MCF 10A (cell line): ENCODE results near the gene KLHDC1. TPM values are rescaled to one million over a fixed set of nuclear protein-coding genes. Genes with fewer than 3 reads are reported as not detected.
"Not testable (repeated sequence)": the region's sequence is repeated elsewhere in the genome, so short reads cannot be mapped to it uniquely, and the experiment has no call there.

ENCODE experiments used
- BruUV-seq: library from RNA; stranded (reverse); fragments of 400-500 nt; replicated peaks from 2 replicates; lab custom pipeline; 2021; lab: Mats Ljungman, UMichigan
- CTCF ChIA-PET: fragments of 300-600 bp; sonication (Branson Sonifier 250); formaldehyde crosslinking; extraction: SDS; loops from one replicate; lab custom pipeline; 2021; ENCODE audit warnings: antibody characterized with exemption, inconsistent platforms; lab: Yijun Ruan, JAX
- POLR2A ChIA-PET: fragments of 300-600, 350-650 bp; sonication (Branson Sonifier 250); formaldehyde crosslinking; extraction: SDS; loops from one replicate; lab custom pipeline; 2020; ENCODE audit warnings: antibody characterized with exemption, inconsistent platforms; lab: Yijun Ruan, JAX
- DNase-seq: peaks from one replicate; pipeline ENCODE4 v3.0.0-alpha.2; 2018; ENCODE audit not compliant: unreplicated experiment
- H3K27ac Mint-ChIP-seq: one replicate; pipeline ENCODE4 v1.8.0; 2022; ENCODE audit warnings: mild to moderate bottlenecking, low read depth, mixed read lengths; ENCODE audit not compliant: unreplicated experiment
- H3K27me3 Mint-ChIP-seq: one replicate; pipeline ENCODE4 v1.8.0; 2022; ENCODE audit warnings: mixed read lengths; ENCODE audit not compliant: insufficient read depth, unreplicated experiment
- H3K36me3 Mint-ChIP-seq: one replicate; pipeline ENCODE4 v1.8.0; 2022; ENCODE audit warnings: mild to moderate bottlenecking, moderate library complexity, mixed read lengths; ENCODE audit not compliant: insufficient read depth, unreplicated experiment
- H3K4me1 Mint-ChIP-seq: one replicate; pipeline ENCODE4 v1.8.0; 2022; ENCODE audit warnings: mixed read lengths; ENCODE audit not compliant: insufficient read depth, unreplicated experiment
- H3K4me3 Mint-ChIP-seq: one replicate; pipeline ENCODE4 v1.8.0; 2022; ENCODE audit warnings: mild to moderate bottlenecking, moderate library complexity, mixed read lengths; ENCODE audit not compliant: unreplicated experiment
- H3K9me3 Mint-ChIP-seq: one replicate; pipeline ENCODE4 v1.8.0; 2022; ENCODE audit warnings: mixed read lengths; ENCODE audit not compliant: unreplicated experiment
- intact Hi-C: fragments of 100-400 bp; cut with micrococcal nuclease; formaldehyde crosslinking; loops from 2 replicates; pipeline ENCODE4 v1.14.1; 2022
- total RNA-seq: library from RNA; stranded (reverse); gene quantifications from 2 replicates; pipeline ENCODE4 v1.2.3, GENCODE V29; 2022
- TF ChIP-seq, protein P1 (sequence below): fragments of 200-600 bp; IDR thresholded peaks from one replicate; pipeline ENCODE4 v1.8.0; 2022; ENCODE audit warnings: antibody characterized with exemption, mild to moderate bottlenecking; ENCODE audit not compliant: unreplicated experiment

Gene KLHDC1
- total RNA-seq, 1 experiment from 2014 or later = 0.35 TPM

DNA sequence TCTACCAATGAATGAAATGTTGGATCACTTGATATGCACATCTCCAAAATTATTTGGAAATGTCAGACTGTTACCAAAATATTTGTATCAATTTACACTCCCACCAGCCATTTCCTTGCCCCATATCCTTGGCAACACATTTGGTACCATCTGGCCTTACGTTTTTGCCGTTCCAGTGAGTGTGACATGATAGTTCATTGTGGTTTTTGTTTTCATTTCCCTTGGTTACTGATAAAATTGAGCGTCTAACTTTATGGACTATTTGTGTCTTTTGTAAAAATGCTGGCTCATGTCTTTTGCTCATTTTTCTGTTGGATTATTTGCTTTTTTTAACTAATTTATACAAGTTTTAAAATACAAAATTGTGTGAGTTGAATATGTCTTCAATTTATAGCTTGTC, 11.0 kb downstream of the KLHDC1 start:
- Mint-ChIP-seq H3K4me1 (no peaks in the 10 kb centered on the region), H3K27me3 (no peaks in the 10 kb centered on the region), H3K9me3 (no peaks in the 10 kb centered on the region), H3K36me3 (no peaks in the 10 kb centered on the region), H3K4me3 (no peak overlapping the region), H3K27ac (no peak overlapping the region)
- TF ChIP-seq, protein P1, sequence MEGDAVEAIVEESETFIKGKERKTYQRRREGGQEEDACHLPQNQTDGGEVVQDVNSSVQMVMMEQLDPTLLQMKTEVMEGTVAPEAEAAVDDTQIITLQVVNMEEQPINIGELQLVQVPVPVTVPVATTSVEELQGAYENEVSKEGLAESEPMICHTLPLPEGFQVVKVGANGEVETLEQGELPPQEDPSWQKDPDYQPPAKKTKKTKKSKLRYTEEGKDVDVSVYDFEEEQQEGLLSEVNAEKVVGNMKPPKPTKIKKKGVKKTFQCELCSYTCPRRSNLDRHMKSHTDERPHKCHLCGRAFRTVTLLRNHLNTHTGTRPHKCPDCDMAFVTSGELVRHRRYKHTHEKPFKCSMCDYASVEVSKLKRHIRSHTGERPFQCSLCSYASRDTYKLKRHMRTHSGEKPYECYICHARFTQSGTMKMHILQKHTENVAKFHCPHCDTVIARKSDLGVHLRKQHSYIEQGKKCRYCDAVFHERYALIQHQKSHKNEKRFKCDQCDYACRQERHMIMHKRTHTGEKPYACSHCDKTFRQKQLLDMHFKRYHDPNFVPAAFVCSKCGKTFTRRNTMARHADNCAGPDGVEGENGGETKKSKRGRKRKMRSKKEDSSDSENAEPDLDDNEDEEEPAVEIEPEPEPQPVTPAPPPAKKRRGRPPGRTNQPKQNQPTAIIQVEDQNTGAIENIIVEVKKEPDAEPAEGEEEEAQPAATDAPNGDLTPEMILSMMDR = no peak
- intact Hi-C loops = no loop called here
- DNase-seq = no peak
- CTCF ChIA-PET = interaction anchor here (0.8 kb wide), 1 partner anchor 8 kb away, joined by 3 read pairs; no protein-coding TSS in a partner anchor
- POLR2A ChIA-PET = interaction anchor here (1.7 kb wide), 1 partner anchor 63 kb away, joined by 6 read pairs; the partner anchor contains the start of gene KLHDC2
- BruUV-seq = no TSS peak

DNA sequence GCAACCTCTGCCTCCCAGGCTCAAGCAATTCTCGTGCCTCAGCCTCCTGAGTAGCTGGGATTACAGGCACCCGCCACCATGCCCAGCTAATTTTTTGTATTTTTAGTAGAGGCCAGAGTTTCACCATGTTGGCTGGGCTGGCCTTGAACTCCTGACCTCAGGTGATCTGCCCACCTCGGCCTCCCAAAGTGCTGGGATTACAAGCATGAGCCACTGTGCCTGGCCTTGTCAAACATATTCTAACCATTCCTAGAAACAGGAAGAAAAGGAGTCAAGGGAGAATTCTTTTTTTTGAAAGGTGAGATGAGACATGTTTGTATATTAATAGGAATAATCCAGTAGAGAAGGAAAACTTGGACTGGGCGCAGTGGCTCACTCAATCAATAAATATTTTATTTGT, 11.6 kb downstream of the KLHDC1 start:
- H3K4me3 Mint-ChIP-seq, H3K4me1 Mint-ChIP-seq, H3K36me3 Mint-ChIP-seq, DNase-seq, H3K27me3 Mint-ChIP-seq, H3K27ac Mint-ChIP-seq, H3K9me3 Mint-ChIP-seq, intact Hi-C loops, BruUV-seq: not testable (repeated sequence)
- ChIA-PET POLR2A (interaction anchor here (1.7 kb wide), 1 partner anchor 63 kb away, joined by 6 read pairs; the partner anchor contains the start of gene KLHDC2), CTCF (interaction anchor here (0.6 to 0.8 kb wide), 2 partner anchors 8 to 176 kb away, joined by 3 to 8 read pairs; no protein-coding TSS in a partner anchor)

DNA sequence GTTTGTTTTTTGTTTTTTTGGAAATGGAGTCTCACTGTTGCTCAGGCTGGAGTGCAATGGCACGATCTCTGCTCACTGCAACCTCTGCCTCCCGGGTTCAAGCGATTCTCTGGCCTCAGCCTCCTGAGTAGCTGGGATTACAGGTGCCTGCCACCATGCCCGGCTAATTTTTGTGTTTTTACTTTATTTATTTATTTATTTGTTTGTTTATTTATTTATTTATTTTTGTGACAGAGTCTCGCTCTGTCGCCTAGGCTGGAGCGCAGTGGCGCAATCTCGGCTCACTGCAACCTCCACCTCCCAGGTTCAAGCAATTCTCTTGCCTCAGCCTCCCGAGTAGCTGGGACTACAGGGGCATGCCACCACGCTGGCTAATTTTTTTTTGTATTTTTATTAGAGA, 18.1 kb downstream of the KLHDC1 start:
- BruUV-seq, H3K4me3 Mint-ChIP-seq, H3K9me3 Mint-ChIP-seq, H3K36me3 Mint-ChIP-seq, CTCF ChIA-PET, DNase-seq, H3K27me3 Mint-ChIP-seq, H3K27ac Mint-ChIP-seq, H3K4me1 Mint-ChIP-seq, intact Hi-C loops: not testable (repeated sequence)
- POLR2A ChIA-PET = interaction anchor here (0.8 kb wide), 1 partner anchor 20 kb away, joined by 3 read pairs; no protein-coding TSS in a partner anchor

DNA sequence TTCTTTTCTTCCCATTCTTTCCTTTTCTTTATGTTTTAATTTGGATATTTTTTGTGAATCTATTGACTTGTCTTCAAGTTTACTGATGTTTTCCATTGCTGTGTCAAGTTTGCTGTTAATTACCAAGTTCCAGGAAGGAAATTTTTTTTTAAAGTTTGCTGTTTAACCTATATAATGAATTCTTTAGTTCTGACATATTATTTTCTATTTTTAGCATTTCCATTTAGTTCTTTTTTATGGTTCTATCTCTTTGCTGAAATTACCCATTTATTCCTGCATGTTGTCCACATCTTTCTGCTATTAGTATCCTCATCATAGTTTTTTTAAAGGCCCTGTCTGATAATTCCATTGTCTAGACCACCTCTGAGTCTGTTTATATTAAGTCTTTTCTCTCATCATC, 27.8 kb downstream of the KLHDC1 start:
- ChIA-PET CTCF (no interaction called here), POLR2A (no interaction called here)
- intact Hi-C loops = no loop called here
- TF ChIP-seq, protein P1 = no peak
- no TSS peak for BruUV-seq
- H3K27ac Mint-ChIP-seq = no peak overlapping the region
- no peak for DNase-seq
- H3K4me3 Mint-ChIP-seq = no peak overlapping the region
- peaks cover 8% of the 10 kb centered on the region for H3K9me3 Mint-ChIP-seq
- H3K27me3 Mint-ChIP-seq = peaks cover 11% of the 10 kb centered on the region
- H3K36me3 Mint-ChIP-seq = no peaks in the 10 kb centered on the region
- no peaks in the 10 kb centered on the region for H3K4me1 Mint-ChIP-seq

DNA sequence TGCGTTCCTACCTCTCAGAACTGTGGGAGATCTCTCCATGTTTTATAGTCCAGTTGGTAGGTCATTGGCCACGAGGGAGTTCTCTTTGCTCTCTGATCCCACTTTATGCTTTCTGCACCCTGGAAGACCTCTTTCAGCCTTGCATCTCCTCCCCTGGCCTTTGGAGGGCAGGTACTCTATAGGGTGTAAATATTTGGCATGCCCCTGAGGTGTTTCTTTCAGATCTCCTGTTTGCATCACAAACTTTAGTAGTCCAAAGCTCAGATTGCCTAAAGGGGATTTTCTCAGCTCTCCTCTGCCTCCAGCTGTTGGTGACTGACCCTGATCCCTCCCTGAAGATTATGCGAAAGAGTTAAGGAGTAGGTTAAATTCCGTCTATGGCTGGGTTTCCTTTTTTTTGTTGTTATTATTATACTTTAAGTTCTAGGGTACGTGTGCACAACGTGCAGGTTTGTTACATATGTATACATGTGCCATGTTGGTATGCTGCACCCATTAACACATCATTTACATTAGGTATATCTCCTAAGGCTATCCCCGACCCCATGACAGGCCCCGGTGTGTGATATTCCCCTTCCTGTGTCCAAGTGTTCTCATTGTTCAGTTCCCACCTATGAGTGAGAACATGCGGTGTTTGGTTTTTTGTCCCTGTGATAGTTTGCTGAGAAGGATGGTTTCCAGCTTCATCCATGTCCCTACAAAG, 29.0 kb downstream of the KLHDC1 start:
- intact Hi-C loops, DNase-seq, CTCF ChIA-PET, POLR2A ChIA-PET, H3K36me3 Mint-ChIP-seq, BruUV-seq, H3K27ac Mint-ChIP-seq, H3K9me3 Mint-ChIP-seq, H3K4me3 Mint-ChIP-seq, H3K4me1 Mint-ChIP-seq: not testable (repeated sequence)
- peaks cover 11% of the 10 kb centered on the region for H3K27me3 Mint-ChIP-seq
